ENCODE measurements around the gene SIGLEC1.

GRCh38 chr20:3669710-3670367 lies 42.6 kb downstream of the SIGLEC1 start:
- no peak for TF ChIP-seq CTCF (conservative IDR thresholded peaks at IDR 0.05; ENCODE audit: low read depth, low read length)
- no peak for TF ChIP-seq BHLHE40 (IDR thresholded peaks at IDR 0.05; ENCODE audit: low read depth, low read length)
- TF ChIP-seq MXI1 (IDR thresholded peaks at IDR 0.05; ENCODE audit: borderline replicate concordance, low read depth, low read length), result no peak
- no peak for TF ChIP-seq RFX5 (IDR thresholded peaks at IDR 0.05; ENCODE audit: low read depth, low read length)
- TF ChIP-seq FOS (IDR thresholded peaks at IDR 0.05; ENCODE audit: low read depth, low read length), result no peak
- TF ChIP-seq POLR2A (IDR thresholded peaks at IDR 0.05; ENCODE audit: low read depth, low read length), result no peak
- no peak for TF ChIP-seq CEBPB (IDR thresholded peaks at IDR 0.05; ENCODE audit: low read depth, low read length)
- no peak for TF ChIP-seq RCOR1 (IDR thresholded peaks at IDR 0.05; ENCODE audit: insufficient replicate concordance, low read length)
- no peak for TF ChIP-seq SMC3 (IDR thresholded peaks at IDR 0.05; ENCODE audit: low read depth, low read length)
- no peak for TF ChIP-seq CHD1 (IDR thresholded peaks at IDR 0.05; ENCODE audit: low read depth, low read length)
- TF ChIP-seq ELK1 (IDR thresholded peaks at IDR 0.05; ENCODE audit: borderline replicate concordance, low read depth, low read length), result no peak

Measured in IMR-90 (cell line).